ENCODE measurements around the gene RNASET2.

The RNASET2 gene

DNA sequence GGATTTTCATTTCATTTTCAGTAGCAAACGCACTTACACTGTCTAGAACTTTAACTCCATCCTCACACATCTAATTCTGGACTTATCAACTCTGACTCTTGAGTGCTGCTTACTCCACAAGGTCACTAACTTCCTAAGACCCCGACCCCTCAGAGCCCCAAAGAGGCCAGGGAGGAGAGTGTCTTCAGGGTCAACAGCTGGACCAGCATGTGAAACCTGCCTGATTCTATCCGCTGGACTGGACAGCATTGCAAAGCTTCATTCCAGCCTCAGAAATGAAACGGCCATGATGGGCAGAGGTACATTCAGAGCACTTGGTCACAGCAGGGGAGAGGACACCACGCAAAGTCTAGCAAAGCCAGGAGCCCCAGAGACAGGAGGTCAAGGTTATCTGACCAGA, 9.1 kb downstream of the RNASET2 start:
- DNase-seq (ENCODE audit: low read depth in 2 of 2), result no peak

DNA sequence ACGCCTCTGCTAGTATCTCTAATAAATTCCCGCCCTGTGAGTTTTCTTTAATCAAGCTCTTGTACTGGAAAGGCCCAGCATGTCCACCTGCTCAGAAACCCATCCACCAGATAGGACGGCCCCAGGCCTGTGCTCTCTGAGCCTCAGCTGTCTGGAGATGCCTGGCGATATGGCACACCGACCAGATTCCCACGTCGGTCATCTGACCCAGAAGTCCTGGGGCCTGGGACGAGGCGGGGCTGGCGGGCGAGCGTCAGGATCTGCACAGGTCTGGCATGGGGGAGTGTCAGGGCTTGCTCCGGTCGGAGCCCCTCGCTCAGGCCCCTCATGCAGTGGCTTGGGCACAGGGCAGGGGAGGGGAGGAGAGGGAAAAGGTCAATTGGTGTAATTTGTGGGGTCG, 10.2 kb downstream of the RNASET2 start:
- no peak for DNase-seq (ENCODE audit: low read depth in 2 of 2)

DNA sequence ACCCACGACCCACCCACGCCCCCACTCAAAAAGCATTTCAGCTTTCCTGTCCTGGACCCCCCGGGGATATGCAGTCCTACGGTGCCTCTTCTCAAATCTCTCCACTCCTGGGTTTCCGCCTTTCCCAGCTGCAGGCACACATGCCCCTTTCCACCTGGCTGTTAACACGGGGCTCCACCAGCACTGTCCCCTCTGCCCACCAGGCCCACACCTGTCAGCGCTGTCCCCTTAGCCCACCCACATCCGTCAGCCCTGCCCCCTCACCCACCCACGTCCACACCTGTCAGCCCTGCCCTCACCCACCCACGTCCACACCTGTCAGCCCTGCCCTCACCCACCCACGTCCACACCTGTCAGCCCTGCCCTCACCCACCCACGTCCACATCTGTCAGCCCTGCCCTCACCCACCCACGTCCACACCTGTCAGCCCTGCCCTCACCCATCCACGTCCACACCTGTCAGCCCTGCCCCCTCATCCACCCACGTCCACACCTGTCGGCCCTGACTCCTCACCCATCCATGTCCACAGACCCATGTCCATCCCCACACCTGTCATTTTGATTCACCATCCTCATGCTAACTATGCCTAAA, 11.6 kb downstream of the RNASET2 start:
- DNase-seq (ENCODE audit: low read depth in 2 of 2), result no peak

DNA sequence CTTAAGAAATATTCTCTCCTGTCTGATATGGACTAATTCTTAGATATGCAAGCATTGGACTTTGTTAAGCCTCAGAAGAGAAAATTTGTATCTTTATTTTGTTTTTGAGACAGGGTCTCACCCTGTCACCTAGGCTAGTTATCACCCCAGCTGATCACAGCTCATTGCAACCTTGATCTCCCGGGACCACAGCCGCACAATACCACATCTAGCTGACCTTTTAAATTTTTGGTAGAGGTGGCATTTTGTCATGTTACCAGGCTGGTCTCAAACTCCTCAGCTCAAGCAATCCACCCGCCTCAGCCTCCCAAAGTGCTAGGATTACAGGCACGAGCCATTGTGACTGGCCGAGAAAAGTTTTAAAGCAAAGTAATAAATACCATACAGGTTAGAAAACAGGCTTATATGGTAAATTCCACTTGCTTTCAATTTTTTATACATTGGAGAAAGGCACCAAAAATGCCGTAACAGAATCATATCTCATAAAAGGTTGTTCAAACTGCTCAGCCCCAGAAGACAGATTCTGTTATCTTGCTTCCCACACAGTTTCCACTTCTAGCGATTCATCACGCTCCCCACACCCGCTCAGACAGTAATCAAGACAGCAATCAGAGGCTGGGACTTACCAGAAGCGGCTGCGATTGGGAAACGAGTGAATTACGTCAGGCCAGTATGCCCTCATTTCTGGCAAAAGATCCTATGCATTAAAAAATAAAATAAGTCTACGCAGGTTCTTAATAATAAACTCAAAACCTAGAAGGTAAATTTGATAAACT, 13.8 kb downstream of the RNASET2 start:
- DNase-seq (ENCODE audit: low read depth in 2 of 2), result no peak

DNA sequence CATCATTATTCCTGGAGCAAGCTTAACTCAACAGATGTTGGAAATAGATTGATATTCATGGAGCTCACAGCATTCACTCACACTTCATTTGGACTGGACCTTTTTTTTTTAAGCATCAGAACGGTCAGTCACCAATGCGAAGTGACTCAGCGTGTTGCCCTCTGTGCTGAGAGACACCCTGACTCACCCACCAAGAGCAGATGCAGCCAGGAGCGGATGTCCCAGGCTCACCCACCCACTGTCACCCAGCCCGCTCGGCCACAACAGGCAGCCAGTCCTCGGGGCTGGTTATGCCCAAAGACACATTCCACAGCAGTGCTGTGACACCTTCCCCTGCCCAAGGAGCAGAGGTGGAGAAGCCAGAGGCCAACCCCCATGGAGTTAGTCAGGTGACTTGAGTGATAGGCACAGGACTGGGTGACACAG, 15.7 kb downstream of the RNASET2 start:
- DNase-seq (ENCODE audit: low read depth in 2 of 2), result no peak

DNA sequence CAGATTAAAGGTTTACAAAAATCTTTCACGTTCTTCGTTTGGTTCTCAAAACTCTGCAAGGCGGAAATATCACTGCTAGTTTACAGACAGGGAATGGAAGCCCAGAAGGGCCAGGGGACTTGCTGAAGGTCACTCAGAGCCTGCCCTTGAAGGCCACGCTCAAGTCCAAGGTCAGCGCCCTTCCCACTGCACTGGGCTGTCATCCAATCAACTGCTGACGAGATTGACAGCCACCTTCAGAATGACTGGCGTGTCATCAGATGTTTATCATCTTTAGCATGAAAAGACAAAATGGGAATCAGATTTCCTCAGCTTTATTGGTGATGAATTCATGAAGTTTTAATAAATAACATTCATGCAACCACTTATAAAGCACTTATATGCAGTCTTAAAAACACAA, 16.5 kb downstream of the RNASET2 start:
- DNase-seq (ENCODE audit: low read depth in 2 of 2), result no peak

DNA sequence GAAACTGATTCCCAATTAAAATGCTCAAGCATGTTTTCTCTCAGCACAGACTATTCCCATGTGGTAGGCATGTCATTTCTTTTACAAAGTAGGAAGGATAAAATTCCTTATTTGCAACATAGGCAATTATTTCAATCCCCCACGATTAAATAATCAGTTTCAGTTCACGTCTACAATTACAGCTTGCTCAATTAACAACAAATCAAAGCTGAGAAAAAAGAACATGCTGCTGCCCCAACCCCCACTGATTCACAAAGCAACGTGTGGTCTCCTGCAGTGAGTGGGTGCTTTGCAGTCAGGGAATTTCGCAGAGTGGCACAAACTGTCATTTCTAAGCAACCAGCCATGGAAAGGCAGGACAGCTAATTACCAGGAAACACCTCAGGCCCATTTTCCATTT, 17.0 kb downstream of the RNASET2 start:
- DNase-seq (ENCODE audit: low read depth in 2 of 2), result no peak

DNA sequence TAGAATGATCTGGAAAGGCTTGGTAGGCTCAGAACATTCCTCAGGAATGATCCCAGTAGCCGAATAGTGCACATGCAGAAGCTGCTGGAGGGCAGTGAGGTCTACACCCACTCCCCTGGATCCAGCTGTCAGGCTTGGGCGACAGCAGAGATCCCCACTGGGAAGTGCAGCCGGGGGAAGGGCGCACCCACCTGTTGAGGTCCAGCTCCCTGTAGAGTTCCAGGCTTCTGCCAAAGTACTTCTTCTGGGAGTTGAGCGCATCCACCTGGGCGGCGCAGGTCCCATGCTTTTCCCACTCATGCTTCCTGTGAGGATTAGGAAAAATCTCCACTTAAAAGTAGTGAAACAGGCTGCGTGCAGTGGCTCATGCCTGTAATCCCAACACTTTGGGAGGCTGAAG, 17.6 kb downstream of the RNASET2 start:
- no peak for DNase-seq (ENCODE audit: low read depth in 2 of 2)

DNA sequence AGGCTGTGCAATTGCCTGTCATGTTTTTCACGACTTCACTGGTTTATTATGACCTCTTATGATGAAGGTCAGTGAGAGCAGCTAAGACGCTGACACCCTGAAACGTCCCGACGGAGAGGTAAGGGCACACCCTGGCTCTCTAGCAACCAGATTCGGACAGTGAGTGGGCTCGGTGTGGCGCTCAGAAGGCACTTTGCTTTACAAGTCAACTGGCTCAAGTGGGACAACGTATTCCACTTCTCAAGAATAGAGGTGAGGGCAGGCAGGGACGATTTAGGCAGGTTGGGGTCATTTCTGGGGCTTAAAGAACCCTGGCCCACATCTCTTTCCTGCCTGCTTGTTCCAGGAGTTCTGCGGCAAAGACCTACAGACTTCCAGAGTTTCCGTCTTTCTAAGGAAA, 18.2 kb downstream of the RNASET2 start:
- no peak for DNase-seq (ENCODE audit: low read depth in 2 of 2)

DNA sequence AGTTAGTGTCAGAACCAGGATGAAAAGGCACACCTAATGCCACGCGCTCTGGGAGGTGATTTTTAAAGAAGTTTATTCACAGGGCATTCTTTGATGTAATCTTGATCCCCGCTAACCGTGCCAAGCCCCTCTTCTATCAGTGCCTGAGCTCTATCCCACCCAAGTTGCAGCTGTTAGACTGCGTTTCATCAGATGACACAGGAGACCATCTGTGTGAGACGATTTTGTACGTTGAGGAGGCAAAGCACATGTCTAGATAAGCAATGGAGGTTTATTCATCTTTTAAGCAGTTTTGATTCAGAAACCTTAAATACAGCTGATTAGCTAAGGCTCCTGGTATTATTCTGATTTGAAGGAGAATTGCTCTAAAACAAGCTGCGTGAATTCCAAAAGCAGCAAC, 18.6 kb downstream of the RNASET2 start:
- DNase-seq (ENCODE audit: low read depth in 2 of 2), result no peak

DNA sequence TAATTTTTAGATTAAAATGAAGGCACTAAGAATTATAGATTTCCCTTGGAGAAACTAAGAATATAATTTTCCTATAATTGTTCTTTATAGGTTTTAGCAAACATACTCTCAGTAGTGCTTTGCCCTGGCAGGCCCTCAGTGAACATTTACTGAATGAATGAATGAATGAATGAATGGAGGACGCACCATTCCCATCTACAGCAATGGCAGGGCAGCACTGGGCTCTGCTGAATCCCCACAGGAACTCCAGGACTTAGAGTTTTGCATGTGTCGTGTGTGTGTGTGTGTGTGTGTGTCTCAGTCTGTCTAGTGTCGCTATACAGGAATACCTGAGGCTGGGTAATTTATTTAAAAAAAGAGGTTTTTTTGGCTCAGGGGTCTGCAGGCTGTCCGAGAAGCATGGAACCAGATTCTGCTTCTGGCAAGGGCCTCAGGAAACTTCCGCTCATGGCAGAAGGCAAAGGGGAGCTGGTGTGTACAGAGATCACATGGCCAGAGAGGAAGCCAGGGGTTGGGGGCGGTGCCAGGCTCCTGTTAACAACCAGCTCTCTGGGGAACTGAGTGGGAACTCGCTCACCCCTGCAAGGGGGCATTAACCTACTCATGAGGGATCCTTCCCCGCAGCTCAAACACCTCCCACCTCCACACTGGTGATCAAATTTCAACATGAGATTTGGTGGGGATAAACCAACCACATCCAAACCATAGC, 20.1 kb downstream of the RNASET2 start:
- DNase-seq (ENCODE audit: low read depth in 2 of 2), result no peak

DNA sequence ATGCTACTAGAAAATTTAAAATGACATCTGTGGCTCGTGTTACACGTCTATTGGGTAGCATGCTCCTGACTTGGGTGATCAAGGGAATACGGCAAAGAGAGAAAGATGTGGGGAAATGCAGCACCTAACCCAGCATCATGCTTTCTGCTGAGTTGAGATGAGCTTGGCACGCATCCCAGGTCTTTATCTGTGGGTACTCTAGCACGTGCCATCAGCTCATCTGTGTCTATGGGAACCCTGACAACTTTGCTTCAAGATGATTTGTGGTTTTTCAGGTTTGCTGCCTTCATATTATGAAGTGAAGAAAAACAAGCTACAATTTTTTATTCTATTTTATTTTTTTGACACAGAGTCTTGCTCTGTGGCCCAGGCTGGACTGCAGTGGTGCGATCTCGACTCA, 21.0 kb downstream of the RNASET2 start:
- no peak for DNase-seq (ENCODE audit: low read depth in 2 of 2)

DNA sequence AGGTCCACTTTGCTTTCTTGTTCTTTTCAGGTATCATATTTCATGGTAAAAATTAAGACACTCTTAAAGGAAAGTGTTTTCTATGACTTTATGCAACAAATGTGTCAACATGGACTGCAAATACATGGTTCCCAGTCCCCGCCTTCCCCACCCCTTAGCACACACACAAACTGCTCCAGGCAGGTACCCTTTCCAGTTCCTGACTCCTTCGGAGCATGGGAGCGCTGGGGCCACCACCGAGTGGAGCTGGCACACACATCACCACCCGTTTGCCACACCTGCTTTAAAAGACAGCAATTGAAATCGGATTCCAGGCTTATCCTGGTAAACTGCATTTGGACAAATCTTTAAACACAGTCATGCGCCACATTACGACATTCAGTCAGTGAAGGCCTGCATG, 22.2 kb downstream of the RNASET2 start:
- DNase-seq (ENCODE audit: low read depth in 2 of 2), result no peak

DNA sequence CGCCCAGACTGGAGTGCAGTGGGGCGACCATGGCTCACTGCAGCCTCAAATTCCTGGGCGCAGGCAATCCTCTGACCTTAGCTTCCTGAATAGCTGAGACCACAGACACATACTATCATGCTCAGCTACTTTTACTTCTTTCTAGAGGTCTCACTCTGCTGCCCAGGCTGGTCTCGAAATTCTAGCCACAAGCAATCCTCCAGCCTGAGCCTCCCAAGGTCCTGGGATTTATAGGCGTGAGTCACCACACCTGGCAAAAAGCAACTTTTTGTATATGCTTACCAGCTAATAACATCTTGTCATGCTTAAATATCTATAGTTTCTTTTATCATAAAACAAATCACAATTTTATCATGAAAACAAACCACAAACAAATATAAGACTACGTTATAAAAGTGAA, 23.0 kb downstream of the RNASET2 start:
- DNase-seq (ENCODE audit: low read depth in 2 of 2), result no peak

DNA sequence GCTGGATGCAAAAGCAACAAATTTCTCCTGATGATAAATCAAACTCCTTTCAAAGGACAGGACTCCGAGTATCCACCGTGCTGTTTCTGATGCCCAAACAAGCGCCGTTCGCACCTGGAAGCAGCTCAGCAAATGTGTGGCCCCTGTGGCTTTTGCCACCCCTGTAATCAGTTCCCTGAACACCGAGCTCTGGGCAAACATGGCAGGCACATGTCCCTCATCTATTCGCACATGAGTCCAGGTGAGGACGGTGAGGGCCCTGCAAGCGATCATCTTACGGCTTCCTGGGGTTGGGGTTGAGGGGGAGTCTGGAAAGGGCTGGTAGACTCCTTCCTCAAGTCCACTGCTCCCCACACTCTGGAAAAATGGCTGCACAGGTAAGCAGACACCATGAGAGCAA, 23.7 kb downstream of the RNASET2 start:
- DNase-seq (ENCODE audit: low read depth in 2 of 2), result no peak

DNA sequence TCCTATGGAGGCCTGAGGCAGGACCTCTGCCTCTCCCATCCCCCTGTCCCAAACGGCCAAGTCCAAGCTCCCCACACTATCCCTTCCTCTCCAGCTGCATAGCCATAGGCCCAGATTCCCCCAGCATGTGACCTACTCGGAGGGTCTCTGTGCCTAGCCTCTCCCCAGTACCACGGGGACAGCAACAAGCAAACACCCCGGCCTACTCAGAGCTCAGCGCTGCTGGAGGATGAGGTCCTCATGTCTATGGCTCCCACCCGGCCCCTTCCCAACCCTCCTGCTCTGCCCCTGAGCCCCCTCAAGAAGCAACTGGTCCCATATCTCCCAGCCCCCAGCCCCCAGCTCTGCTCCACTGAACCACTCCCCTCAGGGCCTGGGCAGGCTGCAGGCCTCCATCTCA, 24.2 kb downstream of the RNASET2 start:
- DNase-seq (ENCODE audit: low read depth in 2 of 2), result no peak

DNA sequence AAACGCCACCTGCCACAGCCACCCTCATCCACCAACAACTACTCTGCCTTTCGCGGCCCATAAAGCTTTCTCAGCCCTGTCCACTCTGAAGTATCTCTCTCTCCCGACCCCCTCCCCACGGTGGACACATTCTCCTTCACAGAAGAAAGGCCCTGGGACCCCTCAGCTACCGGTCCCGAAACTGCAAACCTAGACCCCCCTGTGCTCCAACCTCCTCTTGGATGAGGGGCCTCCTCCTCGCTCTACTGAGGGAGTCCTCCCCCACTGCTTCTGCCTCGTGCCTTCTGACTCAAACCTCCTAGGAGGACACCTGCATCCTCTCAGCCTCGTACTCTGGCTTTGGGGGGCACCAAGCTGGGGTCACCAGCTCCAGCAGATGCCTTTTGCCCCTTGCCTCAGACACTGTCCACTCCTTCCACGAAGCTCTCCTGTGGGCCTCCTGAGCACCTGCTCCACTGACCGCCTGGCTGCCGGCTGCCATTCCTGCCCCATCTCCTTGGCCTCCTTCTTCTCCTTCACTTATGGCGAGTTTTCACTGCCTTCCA, 24.9 kb downstream of the RNASET2 start:
- DNase-seq (ENCODE audit: low read depth in 2 of 2), result no peak

DNA sequence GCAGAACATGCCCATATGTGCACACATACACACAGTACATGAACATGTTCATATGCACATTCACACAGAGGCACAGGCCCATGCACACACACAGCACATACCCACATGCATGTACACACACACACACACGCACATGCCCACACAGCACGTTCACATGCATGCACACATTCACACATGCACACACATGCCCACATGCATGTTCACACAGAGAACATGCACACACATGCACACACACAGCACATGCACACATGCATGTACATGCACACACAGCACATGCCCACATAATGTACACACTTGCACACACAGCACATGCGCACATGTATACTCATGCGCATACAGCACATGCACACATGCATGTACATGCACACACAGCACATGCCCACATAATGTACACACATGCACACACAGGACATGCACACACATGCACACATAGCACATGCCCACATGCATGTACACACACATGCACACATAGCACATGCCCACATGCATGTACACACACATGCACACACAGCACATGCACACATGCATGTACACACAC, 25.9 kb downstream of the RNASET2 start:
- DNase-seq (ENCODE audit: low read depth in 2 of 2), result no peak

DNA sequence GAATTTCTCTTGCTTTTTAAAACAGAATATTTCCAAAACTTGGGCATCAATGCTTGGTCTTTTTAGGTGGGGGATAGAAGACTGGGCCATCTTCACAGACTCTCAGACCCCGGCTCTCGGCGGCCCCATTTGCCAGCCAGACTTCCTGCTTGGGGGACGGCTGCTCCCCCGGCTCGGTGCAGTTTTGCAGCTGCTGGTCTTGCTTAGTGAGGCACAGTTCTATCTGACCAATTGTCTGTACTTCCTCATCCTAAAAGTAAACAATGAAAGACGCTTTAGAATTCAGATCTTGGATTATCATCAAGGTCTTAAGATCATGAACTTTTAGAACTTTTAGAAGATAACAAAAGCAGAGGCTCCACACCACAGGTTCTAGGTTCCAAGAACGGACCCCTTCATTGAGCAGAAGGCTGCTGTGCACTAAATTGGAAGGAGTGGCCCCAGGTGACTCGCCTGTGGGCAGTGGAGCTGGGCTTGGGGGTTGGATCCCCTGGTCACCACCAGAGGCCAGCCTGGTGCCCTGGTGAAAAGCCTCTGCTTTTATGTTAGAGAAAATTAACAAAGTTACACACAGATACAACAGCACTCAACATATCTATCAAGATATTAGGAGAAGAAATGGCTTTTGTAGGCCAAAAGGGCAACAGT, 26.7 kb downstream of the RNASET2 start:
- DNase-seq (ENCODE audit: low read depth in 2 of 2), result no peak

DNA sequence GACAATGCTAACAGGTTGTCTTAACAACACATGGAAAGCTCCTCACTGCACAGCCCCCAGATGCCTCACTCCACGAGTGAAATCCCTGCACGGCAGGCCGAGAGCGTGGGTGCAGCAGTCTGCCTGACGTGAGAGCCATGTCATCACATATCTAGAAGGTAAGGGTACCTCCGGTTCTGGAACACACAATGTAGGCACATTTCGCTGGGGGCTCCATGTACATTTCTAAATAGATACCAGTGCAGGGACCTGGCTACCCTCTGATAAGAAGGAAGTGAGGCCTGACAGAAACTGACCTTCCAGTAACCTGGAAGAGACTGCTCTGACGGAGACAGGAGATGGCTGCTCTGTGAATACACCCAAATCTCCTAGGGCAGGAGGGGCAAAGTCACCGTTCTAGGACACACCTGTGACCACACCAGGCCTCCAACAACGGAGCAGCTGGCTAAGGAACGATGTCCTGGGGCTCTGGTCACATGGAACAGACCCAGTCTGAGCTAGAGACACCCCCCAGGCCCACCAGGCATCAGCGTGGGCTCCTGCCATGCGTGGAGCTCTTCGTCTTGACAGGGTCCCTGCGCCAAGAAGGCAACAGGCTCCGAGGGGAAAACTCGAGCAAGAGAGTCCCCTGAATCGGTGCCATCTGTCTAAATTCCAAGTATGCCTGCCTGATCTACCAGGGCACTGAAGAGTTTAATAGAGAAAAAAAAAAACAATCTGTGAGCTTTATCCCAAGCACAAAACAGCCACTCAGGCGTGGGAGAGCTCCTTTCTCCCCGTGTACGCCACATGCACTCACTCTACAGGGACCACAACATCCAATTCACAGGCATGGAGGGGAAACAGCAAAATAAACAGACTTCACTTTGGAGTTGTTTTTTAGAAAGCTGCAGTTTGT, 27.5 kb downstream of the RNASET2 start:
- DNase-seq (ENCODE audit: low read depth in 2 of 2), result no peak

Data from activated CD8-positive, alpha-beta memory T cell treated with anti-CD3 and anti-CD28 coated beads for 4 hours (primary cell).